ENCODE measurements around the gene FAM110A.

FAM110A gene

GRCh38 chr20:819680-820322 is 13.7 kb upstream of the FAM110A start:
- no peak for DNase-seq (ENCODE audit: low read depth)
- no peak overlapping the region for H3K4me3 ChIP-seq (replicated peaks; ENCODE audit: low read depth, low read length)
- no peak for TF ChIP-seq CTCF (IDR thresholded peaks at IDR 0.05; ENCODE audit: low read length, missing control alignments)

GRCh38 chr20:820323-820953 is 13.1 kb upstream of the FAM110A start:
- no peak for TF ChIP-seq CTCF (IDR thresholded peaks at IDR 0.05; ENCODE audit: low read length, missing control alignments)
- H3K4me3 ChIP-seq (replicated peaks; ENCODE audit: low read depth, low read length), result no peak overlapping the region
- DNase-seq (ENCODE audit: low read depth), result no peak

- DNase-seq (ENCODE audit: low read depth), result no peak
- no peak for TF ChIP-seq CTCF (IDR thresholded peaks at IDR 0.05; ENCODE audit: low read length, missing control alignments)
- no peak overlapping the region for H3K4me3 ChIP-seq (replicated peaks; ENCODE audit: low read depth, low read length)
Observed at GRCh38 chr20:821046-821730, 12.3 kb upstream of the FAM110A start.

GRCh38 chr20:821731-822065 is 11.8 kb upstream of the FAM110A start:
- DNase-seq (ENCODE audit: low read depth), result no peak
- TF ChIP-seq CTCF (IDR thresholded peaks at IDR 0.05; ENCODE audit: low read length, missing control alignments), result no peak
- H3K4me3 ChIP-seq (replicated peaks; ENCODE audit: low read depth, low read length), result no peak overlapping the region

- TF ChIP-seq CTCF (IDR thresholded peaks at IDR 0.05; ENCODE audit: low read length, missing control alignments), result no peak
- H3K4me3 ChIP-seq (replicated peaks; ENCODE audit: low read depth, low read length), result no peak overlapping the region
- no peak for DNase-seq (ENCODE audit: low read depth)
Observed at GRCh38 chr20:822651-823573, 10.6 kb upstream of the FAM110A start.

- TF ChIP-seq CTCF (IDR thresholded peaks at IDR 0.05; ENCODE audit: low read length, missing control alignments), result no peak
- H3K4me3 ChIP-seq (replicated peaks; ENCODE audit: low read depth, low read length), result no peak overlapping the region
- DNase-seq (ENCODE audit: low read depth), result no peak
Observed at GRCh38 chr20:823574-823902, 10.0 kb upstream of the FAM110A start.

Data from fibroblast of pulmonary artery (primary cell).